Mammary epithelial cell (primary cell): Measurements from ENCODE around the gene PTPN7.

Experiments
- EZH2 ChIP-seq: IDR thresholded peaks from 2 replicates; pipeline ENCODE4 v1.6.1; 2012; ENCODE audit warnings: low read length, inconsistent platforms, borderline replicate concordance
- TF ChIP-seq, protein P1 (sequence below), 2 donors: IDR thresholded peaks in 1 of 2; conservative IDR thresholded peaks in 1 of 2; 2 replicates each; pipeline ENCODE4 v1.5.1; 2011 to 2012; ENCODE audit warnings: inconsistent platforms in 2 of 2, low read length in 2 of 2, mild to moderate bottlenecking in 2 of 2, control low read depth in 1 of 2, low read depth in 1 of 2; ENCODE audit not compliant: insufficient read depth in 1 of 2; ENCODE audit errors: extremely low read depth in 1 of 2

DNA sequence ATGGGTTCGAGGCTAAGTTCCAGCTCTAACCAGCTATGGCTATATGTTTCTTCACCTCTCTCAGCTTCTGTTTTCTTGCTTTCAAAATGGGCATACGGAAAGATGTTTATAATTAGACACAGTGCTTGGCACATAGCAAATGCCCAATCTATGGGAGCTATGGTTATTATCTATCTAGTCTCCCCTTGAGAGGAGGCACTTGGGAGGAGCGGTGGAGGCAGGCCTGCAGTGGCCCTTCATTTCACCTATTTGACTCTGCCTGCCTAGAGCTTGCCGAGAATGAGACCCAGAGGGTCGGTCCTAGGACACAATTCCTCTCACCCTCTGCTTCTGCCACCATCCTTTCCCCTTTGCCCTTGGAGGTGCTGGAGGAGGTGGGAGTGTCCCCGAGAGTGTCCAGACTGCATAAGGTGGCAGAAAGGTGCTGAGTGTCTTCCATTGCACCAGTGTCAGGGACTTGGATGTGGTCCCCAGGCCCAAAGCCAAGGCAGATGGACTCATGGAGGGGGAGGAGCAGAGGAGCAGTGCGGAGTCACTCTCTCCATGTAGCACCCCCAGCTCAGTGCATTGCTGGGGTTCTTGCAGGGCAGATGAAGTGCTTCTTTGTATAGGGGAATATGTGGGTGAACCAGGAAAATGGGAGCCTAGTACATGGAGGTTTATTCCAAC, 42.2 kb upstream of the PTPN7 start:
- TF ChIP-seq, protein P1, sequence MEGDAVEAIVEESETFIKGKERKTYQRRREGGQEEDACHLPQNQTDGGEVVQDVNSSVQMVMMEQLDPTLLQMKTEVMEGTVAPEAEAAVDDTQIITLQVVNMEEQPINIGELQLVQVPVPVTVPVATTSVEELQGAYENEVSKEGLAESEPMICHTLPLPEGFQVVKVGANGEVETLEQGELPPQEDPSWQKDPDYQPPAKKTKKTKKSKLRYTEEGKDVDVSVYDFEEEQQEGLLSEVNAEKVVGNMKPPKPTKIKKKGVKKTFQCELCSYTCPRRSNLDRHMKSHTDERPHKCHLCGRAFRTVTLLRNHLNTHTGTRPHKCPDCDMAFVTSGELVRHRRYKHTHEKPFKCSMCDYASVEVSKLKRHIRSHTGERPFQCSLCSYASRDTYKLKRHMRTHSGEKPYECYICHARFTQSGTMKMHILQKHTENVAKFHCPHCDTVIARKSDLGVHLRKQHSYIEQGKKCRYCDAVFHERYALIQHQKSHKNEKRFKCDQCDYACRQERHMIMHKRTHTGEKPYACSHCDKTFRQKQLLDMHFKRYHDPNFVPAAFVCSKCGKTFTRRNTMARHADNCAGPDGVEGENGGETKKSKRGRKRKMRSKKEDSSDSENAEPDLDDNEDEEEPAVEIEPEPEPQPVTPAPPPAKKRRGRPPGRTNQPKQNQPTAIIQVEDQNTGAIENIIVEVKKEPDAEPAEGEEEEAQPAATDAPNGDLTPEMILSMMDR (conservative IDR thresholded peaks at IDR 0.05 in 1 of 2, IDR thresholded peaks at IDR 0.05 in 1 of 2; ENCODE audit: extremely low read depth in 1 of 2, insufficient read depth in 1 of 2, low read depth in 1 of 2, low read length in 2 of 2): no peak
- TF ChIP-seq EZH2: no peak
